CD4-positive, alpha-beta T cell (primary cell): ENCODE measurements around the gene ZNF77. TPM values are rescaled to one million over a fixed set of nuclear protein-coding genes. Genes with fewer than 3 reads are reported as not detected.

ENCODE experiments used
- ATAC-seq: fragments of 200-7000 bp; cut with Tn5 transposase; one replicate; pipeline ENCODE4 v1.10.0; 2022; ENCODE audit warnings: mild to moderate bottlenecking; ENCODE audit not compliant: poor library complexity
- CTCF ChIA-PET: fragments of 350-600 bp; sonication (Branson Sonifier 250); formaldehyde crosslinking; loops from one replicate; lab custom pipeline; 2021; ENCODE audit warnings: antibody characterized with exemption, inconsistent platforms; lab: Charles Lee
- POLR2A ChIA-PET: fragments of 350-600 bp; sonication (Branson Sonifier 250); formaldehyde crosslinking; loops from one replicate; lab custom pipeline; 2021; ENCODE audit warnings: antibody characterized with exemption, inconsistent platforms; lab: Charles Lee
- DNase-seq, 14 experiments: peaks; one replicate each; pipeline ENCODE4 v3.0.0-alpha.2; 2013 to 2020; ENCODE audit warnings: mixed read lengths in 2 of 14
- H3K27ac ChIP-seq, 2 donors: one replicate each; pipeline versions ENCODE4 v1.5.1 to v1.7.0; 2013; ENCODE audit warnings: low read length in 2 of 2, low read depth in 1 of 2, mild to moderate bottlenecking in 1 of 2
- H3K27me3 ChIP-seq, 2 experiments: 1 replicate in 1 of 2; 2 replicates in 1 of 2; pipeline versions ENCODE4 v1.6.1 to v1.7.0; 2013; ENCODE audit warnings: low read length in 2 of 2, control low read depth in 1 of 2, mild to moderate bottlenecking in 1 of 2, moderate library complexity in 1 of 2; ENCODE audit not compliant: insufficient read depth in 2 of 2, control insufficient read depth in 1 of 2
- H3K36me3 ChIP-seq: one replicate; pipeline ENCODE4 v1.6.1; 2013; ENCODE audit warnings: low read length, control low read depth; ENCODE audit not compliant: insufficient read depth
- H3K4me1 ChIP-seq: one replicate; pipeline ENCODE4 v1.6.1; 2013; ENCODE audit warnings: low read length, control low read depth; ENCODE audit not compliant: insufficient read depth
- H3K4me3 ChIP-seq: one replicate; pipeline ENCODE4 v1.5.1; 2013; ENCODE audit warnings: mild to moderate bottlenecking, low read length, moderate library complexity
- H3K9me3 ChIP-seq, 2 experiments: 1 replicate in 1 of 2; 2 replicates in 1 of 2; pipeline versions ENCODE4 v1.6.1 to v1.7.0; 2013; ENCODE audit warnings: low read length in 2 of 2, mild to moderate bottlenecking in 2 of 2, control low read depth in 1 of 2, moderate library complexity in 1 of 2; ENCODE audit not compliant: control insufficient read depth in 1 of 2, insufficient read depth in 1 of 2
- H3K27ac Mint-ChIP-seq: one replicate; pipeline ENCODE4 v1.8.0; 2020; ENCODE audit warnings: mixed read lengths
- H3K27me3 Mint-ChIP-seq: one replicate; pipeline ENCODE4 v1.8.0; 2021; ENCODE audit warnings: mixed read lengths
- H3K36me3 Mint-ChIP-seq: one replicate; pipeline ENCODE4 v1.8.0; 2021; ENCODE audit warnings: low read depth, mixed read lengths
- H3K4me1 Mint-ChIP-seq: one replicate; pipeline ENCODE4 v1.8.0; 2021; ENCODE audit warnings: low read depth, mixed read lengths
- H3K4me3 Mint-ChIP-seq: one replicate; pipeline ENCODE4 v1.8.0; 2020; ENCODE audit warnings: mild to moderate bottlenecking, mixed read lengths
- H3K9me3 Mint-ChIP-seq: one replicate; pipeline ENCODE4 v1.8.0; 2020; ENCODE audit warnings: mixed read lengths
- CTCF ChIP-seq: fragments of 200-600 bp; IDR thresholded peaks from one replicate; pipeline ENCODE4 v1.8.0; 2022; ENCODE audit warnings: antibody characterized with exemption, mild to moderate bottlenecking
- intact Hi-C, 2 experiments: fragments of 100-400 bp; cut with DNase I in 1 of 2; cut with micrococcal nuclease in 1 of 2; formaldehyde crosslinking; loops; one replicate each; pipeline versions ENCODE4 v1.15.1 to v1.9.0; 2023 to 2025; cut with DNase I, micrococcal nuclease
- total RNA-seq, 174 experiments: library from RNA in 2 of 174; stranded (reverse) in 2 of 174; gene quantifications; one replicate each; pipeline ENCODE4 v1.2.3 and lab custom pipeline; 2021 to 2026

The ZNF77 gene
- total RNA-seq, 2 experiments from 2014 or later: 2.0 to 2.4 TPM

- Histone ChIP-seq H3K9me3 (no peaks in the 10 kb centered on the region), H3K36me3 (no peaks in the 10 kb centered on the region), H3K27me3 (peaks cover 0 to 11% of the 10 kb centered on the region in 2 experiments), H3K4me3 (no peak overlapping the region), H3K4me1 (peaks cover 5% of the 10 kb centered on the region), H3K27ac (no peak overlapping the region)
- DNase-seq (no peak), ATAC-seq (no peak)
- Mint-ChIP-seq H3K27ac (no peak overlapping the region), H3K4me1 (no peaks in the 10 kb centered on the region), H3K9me3 (no peaks in the 10 kb centered on the region), H3K4me3 (no peak overlapping the region), H3K27me3 (peaks cover 19% of the 10 kb centered on the region), H3K36me3 (no peaks in the 10 kb centered on the region)
- POLR2A ChIA-PET: no interaction called here
- CTCF ChIA-PET: interaction anchor here (1.1 kb wide), 1 partner anchor 18 kb away, joined by 3 read pairs; no protein-coding TSS in a partner anchor
- no peak for TF ChIP-seq CTCF
- intact Hi-C loops: no loop called here
Observed at GRCh38 chr19:2986951-2987524, 42.3 kb upstream of the ZNF77 start.

GRCh38 chr19:2984215-2984528 is 39.4 kb upstream of the ZNF77 start:
- ChIA-PET POLR2A (no interaction called here), CTCF (no interaction called here)
- ATAC-seq: no peak
- H3K4me1 Mint-ChIP-seq: no peaks in the 10 kb centered on the region
- no peak for TF ChIP-seq CTCF
- H3K27ac ChIP-seq: no peak overlapping the region
- peaks cover 28% of the 10 kb centered on the region for H3K27me3 Mint-ChIP-seq
- no peak overlapping the region for H3K4me3 Mint-ChIP-seq
- H3K9me3 Mint-ChIP-seq: no peaks in the 10 kb centered on the region
- no peaks in the 10 kb centered on the region for H3K36me3 ChIP-seq
- no peaks in the 10 kb centered on the region for H3K9me3 ChIP-seq
- no peak overlapping the region for H3K4me3 ChIP-seq
- intact Hi-C loops: no loop called here
- no peak overlapping the region for H3K27ac Mint-ChIP-seq
- H3K36me3 Mint-ChIP-seq: no peaks in the 10 kb centered on the region
- peaks cover 5% of the 10 kb centered on the region for H3K4me1 ChIP-seq
- peaks cover 0 to 11% of the 10 kb centered on the region in 2 experiments for H3K27me3 ChIP-seq
- no peak for DNase-seq

- H3K9me3 ChIP-seq: no peaks in the 10 kb centered on the region
- H3K9me3 Mint-ChIP-seq: no peaks in the 10 kb centered on the region
Observed at GRCh38 chr19:2983351-2984214, 38.8 kb upstream of the ZNF77 start.

More at GRCh38 chr19:2983351-2984214, 38.8 kb upstream of the ZNF77 start:
- H3K4me3 Mint-ChIP-seq: no peak overlapping the region
- no peaks in the 10 kb centered on the region for H3K36me3 Mint-ChIP-seq
- no peak overlapping the region for H3K27ac Mint-ChIP-seq
- TF ChIP-seq CTCF: no peak
- CTCF ChIA-PET: no interaction called here
- H3K4me1 Mint-ChIP-seq: no peaks in the 10 kb centered on the region
- no peak for DNase-seq
- Histone ChIP-seq H3K36me3 (no peaks in the 10 kb centered on the region), H3K27ac (no peak overlapping the region), H3K27me3 (peaks cover 0 to 11% of the 10 kb centered on the region in 2 experiments), H3K4me1 (peaks cover 5% of the 10 kb centered on the region), H3K4me3 (no peak overlapping the region)
- no peak for ATAC-seq
- H3K27me3 Mint-ChIP-seq: peaks cover 28% of the 10 kb centered on the region
- POLR2A ChIA-PET: no interaction called here
- intact Hi-C loops: no loop called here
